AG10803 (cell line): ENCODE results near the gene SRBD1.
A peak's percentile ranks its signal among the peaks of the same experiment; 100 is the strongest.

Experiments
- DNase-seq: peaks from one replicate; pipeline ENCODE4 v3.0.0; 2010; ENCODE audit warnings: low read depth
- H3K4me3 ChIP-seq: 2 replicates; pipeline ENCODE4 v1.5.1; 2011; ENCODE audit warnings: mild to moderate bottlenecking, low read length, control low read depth
- TF ChIP-seq, protein P1 (sequence below): conservative IDR thresholded peaks from 2 replicates; pipeline ENCODE4 v1.5.1; 2011; ENCODE audit warnings: mild to moderate bottlenecking, low read length, control low read depth, inconsistent platforms

SRBD1 gene

DNA sequence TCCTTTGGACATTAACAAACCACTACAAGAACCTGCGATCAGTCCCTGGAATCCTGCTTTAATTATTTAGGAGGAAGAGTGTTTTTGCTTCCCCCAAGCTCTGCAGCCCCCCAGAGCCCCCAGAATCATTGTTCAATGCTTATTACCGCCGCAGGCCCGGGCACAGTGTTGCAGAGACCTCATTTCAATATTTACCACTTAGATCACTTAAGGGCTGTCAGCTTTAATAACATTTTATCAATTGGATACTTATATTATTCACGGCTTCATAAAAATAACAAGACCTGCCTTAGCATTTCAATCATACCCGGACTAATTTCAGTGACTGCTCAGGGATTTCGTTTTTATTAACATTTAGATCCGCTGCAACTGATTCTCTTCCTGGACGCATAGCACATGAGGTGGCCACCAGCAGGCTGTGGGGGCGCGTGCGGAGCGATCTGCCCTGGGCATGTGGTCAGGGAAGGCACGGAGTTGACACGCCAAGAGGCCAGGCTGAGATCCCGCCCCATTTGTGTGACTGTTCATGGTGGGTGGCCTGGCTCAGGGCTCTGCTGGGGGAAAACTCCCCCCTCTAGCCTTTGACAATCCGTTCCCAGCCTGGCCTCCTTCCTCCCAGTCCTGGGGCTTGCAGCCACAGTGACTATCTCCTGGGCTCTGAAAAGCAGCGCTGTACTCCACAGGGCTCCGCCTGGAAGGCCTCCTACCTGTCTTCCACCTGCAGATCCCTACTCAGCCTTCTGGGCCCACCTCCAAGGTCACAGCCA is 267.6 kb downstream of the SRBD1 start:
- peak; percentile 28 for DNase-seq
- TF ChIP-seq, protein P1, sequence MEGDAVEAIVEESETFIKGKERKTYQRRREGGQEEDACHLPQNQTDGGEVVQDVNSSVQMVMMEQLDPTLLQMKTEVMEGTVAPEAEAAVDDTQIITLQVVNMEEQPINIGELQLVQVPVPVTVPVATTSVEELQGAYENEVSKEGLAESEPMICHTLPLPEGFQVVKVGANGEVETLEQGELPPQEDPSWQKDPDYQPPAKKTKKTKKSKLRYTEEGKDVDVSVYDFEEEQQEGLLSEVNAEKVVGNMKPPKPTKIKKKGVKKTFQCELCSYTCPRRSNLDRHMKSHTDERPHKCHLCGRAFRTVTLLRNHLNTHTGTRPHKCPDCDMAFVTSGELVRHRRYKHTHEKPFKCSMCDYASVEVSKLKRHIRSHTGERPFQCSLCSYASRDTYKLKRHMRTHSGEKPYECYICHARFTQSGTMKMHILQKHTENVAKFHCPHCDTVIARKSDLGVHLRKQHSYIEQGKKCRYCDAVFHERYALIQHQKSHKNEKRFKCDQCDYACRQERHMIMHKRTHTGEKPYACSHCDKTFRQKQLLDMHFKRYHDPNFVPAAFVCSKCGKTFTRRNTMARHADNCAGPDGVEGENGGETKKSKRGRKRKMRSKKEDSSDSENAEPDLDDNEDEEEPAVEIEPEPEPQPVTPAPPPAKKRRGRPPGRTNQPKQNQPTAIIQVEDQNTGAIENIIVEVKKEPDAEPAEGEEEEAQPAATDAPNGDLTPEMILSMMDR, result no peak
- no peak overlapping the region for H3K4me3 ChIP-seq

DNA sequence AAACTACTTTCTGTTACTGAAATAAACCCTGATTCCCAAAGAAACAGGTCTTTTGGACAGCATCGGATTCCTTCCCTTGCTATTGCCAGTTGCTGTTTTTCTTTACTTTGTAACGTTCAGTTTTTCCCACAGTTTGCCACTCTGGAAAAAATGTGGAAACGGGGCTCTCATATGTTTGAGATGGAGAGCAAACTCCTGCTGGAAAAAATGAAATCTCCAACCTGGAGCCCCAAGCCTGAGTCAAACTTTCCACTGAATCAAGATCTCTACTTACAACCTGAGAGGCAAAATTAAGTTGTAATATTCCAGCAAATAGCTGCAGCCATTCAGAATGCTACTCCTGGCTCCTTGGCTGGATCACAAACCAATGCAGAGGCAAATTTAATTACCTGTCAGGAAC is 270.7 kb downstream of the SRBD1 start:
- H3K4me3 ChIP-seq, result no peak overlapping the region
- DNase-seq, result no peak
- TF ChIP-seq, protein P1, result no peak

DNA sequence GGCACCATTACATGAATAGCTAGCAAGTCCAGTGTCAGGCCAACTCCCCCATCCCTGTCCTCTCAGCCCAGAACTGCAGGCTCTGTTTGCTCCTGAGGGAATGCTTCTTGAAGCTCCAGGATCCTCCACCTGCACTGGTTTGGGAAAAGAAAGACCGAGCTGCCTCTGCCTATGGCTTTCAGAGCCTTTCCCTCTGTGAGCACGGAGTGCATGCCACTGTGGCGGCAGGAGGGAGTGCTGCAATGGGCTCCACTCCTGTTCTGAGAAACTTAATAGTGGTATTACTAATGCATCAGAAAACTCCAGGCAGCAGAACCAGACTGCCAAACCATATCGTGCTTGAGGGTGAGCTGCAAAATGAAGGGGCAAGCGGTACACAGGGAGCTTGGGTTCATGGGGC is 271.8 kb downstream of the SRBD1 start:
- DNase-seq, result no peak
- TF ChIP-seq, protein P1, result no peak
- H3K4me3 ChIP-seq, result no peak overlapping the region
